GM21360 (cell line): ENCODE measurements around the gene EPB41.

ENCODE experiments used
- ATAC-seq: cut with Tn5 transposase; IDR thresholded peaks from one replicate; pipeline ENCODE4 v1.9.1; 2021; ENCODE audit warnings: mild to moderate bottlenecking, moderate library complexity; ENCODE audit not compliant: unreplicated experiment

EPB41 gene

GRCh38 chr1:28890836-28891235 lies 23.5 kb upstream of the EPB41 start:
- no peak for ATAC-seq

GRCh38 chr1:28891256-28891655 lies 23.1 kb upstream of the EPB41 start:
- ATAC-seq, result no peak

- no peak for ATAC-seq
Measured at GRCh38 chr1:28893403-28894102, 20.8 kb upstream of the EPB41 start.

GRCh38 chr1:28894785-28895184 lies 19.6 kb upstream of the EPB41 start:
- ATAC-seq, result no peak

GRCh38 chr1:28895896-28896608 lies 18.3 kb upstream of the EPB41 start:
- no peak for ATAC-seq

- ATAC-seq, result no peak
Measured at GRCh38 chr1:28896609-28896986, 17.8 kb upstream of the EPB41 start.

GRCh38 chr1:28897789-28898188 lies 16.6 kb upstream of the EPB41 start:
- no peak for ATAC-seq

GRCh38 chr1:28898405-28898881 lies 15.9 kb upstream of the EPB41 start:
- ATAC-seq, result no peak

- ATAC-seq, result no peak
Measured at GRCh38 chr1:28899267-28899666, 15.1 kb upstream of the EPB41 start.

GRCh38 chr1:28900562-28900961 lies 13.8 kb upstream of the EPB41 start:
- no peak for ATAC-seq

- no peak for ATAC-seq
Measured at GRCh38 chr1:28902738-28903137, 11.6 kb upstream of the EPB41 start.

- no peak for ATAC-seq
Measured at GRCh38 chr1:28905921-28906666, 8.3 kb upstream of the EPB41 start.

GRCh38 chr1:28909198-28909597 lies 5.2 kb upstream of the EPB41 start:
- ATAC-seq, result no peak

GRCh38 chr1:28910379-28911115 lies 3.8 kb upstream of the EPB41 start:
- no peak for ATAC-seq

GRCh38 chr1:28913786-28914227 lies 562 bp upstream of the EPB41 start:
- no peak for ATAC-seq

GRCh38 chr1:28915031-28915895 lies 894 bp downstream of the EPB41 start:
- no peak for ATAC-seq

GRCh38 chr1:28917757-28918118 lies 3.4 kb downstream of the EPB41 start:
- ATAC-seq, result no peak

GRCh38 chr1:28921286-28921869 lies 7.0 kb downstream of the EPB41 start:
- no peak for ATAC-seq

- ATAC-seq, result no peak
Measured at GRCh38 chr1:28925350-28925891, 11.1 kb downstream of the EPB41 start.
